TTC549 (cell line): ENCODE results near the gene PNLDC1.
"Not testable (repeated sequence)": the region's sequence is repeated elsewhere in the genome, so short reads cannot be mapped to it uniquely, and the experiment has no call there.

Source experiments
- FAIRE-seq: peaks from 2 replicates; lab custom pipeline; 2012; peaks lifted over from hg19 to GRCh38; lab: Jason Lieb, UNC

Gene PNLDC1

DNA sequence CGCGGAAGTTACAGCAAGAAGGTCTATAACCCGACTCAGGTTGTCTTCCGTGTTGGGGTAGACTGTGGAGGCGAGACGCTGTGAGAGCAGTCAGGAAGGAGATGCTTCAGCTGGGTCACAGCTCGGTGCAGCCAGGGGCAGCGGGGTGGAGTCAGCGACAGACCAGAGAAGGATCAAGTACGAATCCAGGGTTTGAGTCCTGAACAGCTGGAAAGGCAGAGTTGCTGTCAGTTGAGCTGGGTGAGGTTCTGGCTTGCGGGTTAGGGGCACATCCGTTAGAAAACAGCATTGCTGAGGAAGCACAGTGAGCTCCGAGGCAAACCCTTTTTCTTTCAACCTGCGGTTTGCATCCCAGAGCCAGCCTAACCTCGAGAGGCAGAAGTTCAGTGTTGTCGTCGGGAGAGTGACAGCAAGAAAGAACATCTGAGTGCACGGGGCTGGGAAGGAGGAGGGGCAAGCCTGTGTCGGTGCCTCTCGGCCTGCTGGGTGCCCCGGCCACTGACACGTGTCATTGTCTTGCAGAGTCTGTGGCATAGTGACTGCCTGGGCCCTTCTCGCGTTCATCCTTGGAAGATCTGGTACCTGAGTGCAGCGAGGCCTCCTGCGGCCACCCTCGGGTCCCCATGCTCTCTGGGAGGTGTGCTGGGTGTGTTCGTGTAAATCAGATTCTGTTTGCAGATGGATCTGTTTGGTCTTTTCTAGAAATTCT lies 20.0 kb downstream of the PNLDC1 start:
- FAIRE-seq = no peak

DNA sequence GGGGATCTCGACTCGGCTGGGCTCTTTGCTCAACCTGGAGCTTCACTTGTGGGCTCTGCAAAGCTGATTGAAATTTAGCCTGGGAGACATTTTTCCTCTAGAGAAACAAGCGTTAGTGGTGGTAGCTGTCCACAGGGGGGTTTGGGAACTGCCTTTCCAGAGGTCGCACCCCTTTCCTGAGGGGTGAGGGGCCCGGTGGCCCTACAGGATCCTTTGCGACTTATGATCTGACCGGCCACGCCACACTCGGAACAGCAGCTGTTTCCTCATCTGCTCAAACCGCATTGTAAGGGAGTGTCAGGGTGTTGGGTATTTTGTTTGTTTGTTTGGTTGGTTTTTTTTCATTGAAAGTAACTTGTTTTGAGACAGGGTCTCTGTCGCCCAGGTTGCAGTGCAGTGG lies 21.0 kb downstream of the PNLDC1 start:
- no peak for FAIRE-seq

DNA sequence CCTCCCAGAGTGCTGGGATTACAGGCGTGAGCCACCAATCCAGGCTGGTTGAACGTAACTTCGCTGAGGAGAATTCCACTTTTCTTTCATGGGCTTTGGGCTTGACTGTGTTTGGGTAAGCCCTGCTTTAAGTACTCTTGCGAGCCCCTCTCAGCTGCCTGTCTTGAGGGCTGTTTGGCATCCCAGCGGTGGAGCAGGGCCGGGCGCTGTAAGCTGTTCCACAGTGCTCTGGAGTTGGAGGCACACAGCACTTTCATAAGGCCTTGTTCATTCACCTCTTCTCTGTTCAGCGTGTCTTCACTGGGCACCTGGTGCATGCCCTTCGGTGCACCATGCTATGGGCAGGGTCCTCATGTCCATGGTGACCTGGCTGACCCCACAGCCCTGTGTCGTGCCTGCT lies 21.6 kb downstream of the PNLDC1 start:
- FAIRE-seq = no peak

DNA sequence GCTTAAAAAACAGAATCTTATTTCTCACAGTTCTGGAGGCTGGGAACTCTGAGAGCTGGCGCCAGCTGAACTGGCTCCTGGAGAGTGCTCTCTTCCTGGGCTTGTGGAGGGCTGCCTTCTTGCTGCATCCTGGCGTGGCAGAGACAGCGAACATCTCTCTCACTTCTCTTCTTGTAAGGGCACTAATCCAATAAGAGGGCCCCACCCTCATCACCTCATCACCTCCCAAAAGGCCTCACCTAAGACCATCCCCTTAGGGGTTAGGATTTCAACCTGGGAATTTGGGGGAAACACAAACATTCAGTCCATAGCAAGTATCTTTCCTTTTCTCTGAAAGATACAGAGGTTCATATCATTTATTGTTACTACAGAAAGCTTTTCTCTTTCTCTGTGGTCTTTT lies 23.9 kb downstream of the PNLDC1 start:
- FAIRE-seq = no peak

DNA sequence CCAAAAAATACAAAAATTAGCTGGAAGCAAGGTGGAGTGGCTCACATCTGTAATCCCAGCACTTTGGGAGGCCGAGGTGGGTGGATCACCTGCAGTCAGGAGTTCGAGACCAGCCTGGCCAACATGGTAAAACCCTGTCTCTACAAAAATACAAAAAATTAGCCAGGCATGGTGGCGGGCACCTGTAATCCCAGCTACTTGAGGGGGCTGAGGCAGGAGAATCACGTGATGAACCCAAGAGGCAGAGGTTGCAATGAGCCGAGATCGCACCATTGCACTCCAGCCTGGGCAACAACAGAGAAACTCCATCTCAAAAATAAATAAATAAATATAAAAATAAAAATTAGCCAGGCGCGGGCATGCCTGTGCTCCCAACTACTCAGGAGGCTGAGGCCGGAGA lies 24.6 kb downstream of the PNLDC1 start:
- not testable (repeated sequence) for FAIRE-seq

DNA sequence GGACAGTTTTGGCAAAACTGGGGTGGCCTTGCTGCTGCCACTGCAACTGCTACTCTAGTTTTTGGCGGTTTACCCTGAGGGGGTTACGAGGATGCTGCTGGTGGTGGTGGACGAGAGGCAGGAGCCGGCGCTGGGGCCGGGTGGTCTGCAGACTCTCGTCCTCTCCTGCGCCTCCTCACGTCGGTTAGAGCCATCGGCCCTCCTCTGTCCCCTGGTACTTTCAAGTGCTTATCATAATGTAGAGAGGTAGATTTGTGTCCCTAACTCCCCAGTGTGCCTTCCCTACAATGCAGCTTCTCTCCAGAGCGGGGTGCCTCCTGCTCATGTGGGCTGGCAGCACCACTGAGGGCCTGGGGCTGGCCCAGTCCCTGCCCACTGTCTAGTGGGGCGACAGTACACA lies 25.9 kb downstream of the PNLDC1 start:
- no peak for FAIRE-seq

DNA sequence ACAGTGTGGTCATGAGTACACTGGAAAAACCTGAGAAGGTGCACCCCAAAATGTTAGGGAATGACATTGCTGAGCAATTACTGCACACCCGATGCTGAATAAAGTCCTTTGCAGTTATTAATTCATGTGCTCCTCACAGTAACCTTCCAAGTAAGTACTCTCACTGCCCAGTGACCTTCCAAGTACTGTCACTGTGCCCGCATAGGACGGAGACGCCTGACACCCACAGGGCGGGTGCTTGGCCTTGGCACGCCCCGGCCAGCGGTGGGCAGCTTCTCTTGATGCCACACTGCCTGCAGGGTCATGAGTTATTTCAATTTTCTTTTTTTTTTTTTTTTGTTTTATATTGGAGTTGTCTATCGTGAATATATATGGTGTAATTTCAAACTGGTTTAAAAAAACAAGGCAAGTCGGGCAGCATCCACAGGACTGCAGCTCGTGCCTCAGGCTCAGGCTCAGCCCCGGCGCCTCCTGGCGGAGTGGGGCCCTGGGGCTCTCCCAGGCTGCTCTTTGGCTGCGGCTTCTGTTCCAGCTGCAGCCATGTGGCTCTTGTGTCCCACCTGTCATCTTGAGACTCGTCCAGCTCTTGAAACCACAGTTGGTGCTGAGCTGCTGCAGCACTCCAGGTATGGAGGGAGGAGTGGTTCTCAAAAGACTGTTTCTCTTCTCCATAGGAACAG lies 27.0 kb downstream of the PNLDC1 start:
- FAIRE-seq = no peak

DNA sequence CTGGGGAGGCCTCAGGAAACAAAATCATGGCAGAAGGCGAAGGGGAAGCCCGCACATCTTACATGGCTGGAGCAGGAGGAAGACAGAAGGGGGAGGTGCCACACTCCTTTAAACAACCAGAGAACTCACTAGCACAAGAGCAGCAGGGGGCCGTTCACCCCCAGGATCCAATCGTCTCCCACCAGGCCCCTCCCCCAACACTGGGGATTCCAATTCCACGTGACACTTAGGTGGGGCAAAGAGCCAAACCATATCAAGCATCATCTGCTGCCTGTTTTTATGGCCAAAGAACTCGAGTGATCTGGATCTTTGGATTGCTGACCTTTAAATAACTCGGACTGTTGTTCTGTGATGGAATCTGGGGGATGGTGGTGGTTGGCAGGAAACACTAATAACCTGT lies 28.0 kb downstream of the PNLDC1 start:
- no peak for FAIRE-seq

DNA sequence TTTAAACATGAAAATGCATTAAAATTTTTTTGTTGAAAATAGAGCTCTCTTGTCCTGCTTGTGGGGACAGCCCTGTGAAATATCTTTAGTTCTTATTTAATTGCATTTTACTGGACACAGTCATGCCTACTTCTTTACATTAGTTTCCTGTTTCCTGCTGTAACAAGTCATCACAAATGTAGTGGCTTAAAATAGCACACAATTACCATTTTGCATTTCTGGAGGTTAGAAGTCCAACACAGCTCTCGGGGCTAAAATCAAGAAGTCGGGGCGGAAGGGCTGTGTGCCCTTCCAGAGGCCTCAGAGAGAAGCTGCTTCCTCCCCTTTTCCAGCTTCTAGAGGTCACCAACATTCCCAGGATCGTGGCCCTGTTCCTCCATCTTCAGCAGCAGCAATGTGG lies 29.4 kb downstream of the PNLDC1 start:
- no peak for FAIRE-seq

DNA sequence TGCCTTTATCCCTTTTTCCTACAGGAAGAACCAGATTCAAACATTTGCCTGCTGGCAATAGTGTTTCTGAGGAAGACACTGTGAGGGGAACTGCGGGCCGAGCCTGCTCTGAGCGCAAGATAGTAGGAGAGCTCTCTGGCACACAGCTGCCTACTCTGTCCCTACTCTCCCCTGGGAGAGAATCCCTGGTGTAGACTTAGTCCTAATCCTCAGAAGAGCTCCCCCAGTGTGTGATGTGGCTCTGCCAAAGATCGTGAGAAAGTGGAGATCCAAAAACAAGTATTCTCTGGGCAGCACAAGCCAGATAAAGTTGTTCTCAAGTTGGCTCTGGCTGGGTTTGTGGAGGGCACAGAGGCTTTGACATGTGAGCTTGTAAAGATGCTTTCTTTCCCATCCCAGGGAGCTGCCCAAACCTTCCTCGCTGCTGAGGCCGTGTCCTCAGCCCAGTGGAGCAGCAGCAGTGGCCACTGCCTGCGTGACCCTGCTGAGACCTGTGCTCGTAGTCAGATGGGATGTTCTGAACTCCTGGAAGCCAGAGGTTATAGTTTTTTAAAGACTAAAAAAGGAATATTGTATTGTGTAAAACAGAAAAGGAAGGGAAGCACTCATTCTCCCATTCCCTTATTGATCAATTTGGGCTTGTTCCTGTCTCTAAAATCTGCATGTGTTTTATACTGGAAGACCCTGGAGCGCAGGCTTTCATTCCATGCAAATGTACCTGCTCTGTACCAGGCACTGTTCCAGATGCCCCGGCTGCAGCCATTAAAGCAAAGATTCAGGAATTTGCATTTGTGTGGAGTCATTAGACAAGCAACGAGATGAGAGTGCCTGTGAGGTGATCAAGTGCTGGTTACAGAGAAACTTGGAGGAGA lies 30.7 kb downstream of the PNLDC1 start:
- no peak for FAIRE-seq

DNA sequence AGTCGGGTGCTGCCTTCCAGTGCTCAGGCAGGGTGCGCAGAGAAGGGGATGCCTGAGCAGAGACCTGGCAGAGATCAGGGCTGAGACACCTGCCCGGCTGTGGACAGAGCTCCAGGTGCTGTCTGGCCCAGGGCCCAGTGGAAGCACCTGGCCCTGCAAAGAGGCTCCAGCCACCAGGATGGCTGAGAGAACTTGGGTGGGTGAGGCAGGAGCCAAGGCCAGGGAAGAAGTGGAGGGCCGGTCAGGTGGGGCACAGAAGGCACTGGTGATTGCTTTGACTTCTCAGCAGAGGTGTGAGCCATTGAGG lies 31.2 kb downstream of the PNLDC1 start:
- FAIRE-seq = no peak

DNA sequence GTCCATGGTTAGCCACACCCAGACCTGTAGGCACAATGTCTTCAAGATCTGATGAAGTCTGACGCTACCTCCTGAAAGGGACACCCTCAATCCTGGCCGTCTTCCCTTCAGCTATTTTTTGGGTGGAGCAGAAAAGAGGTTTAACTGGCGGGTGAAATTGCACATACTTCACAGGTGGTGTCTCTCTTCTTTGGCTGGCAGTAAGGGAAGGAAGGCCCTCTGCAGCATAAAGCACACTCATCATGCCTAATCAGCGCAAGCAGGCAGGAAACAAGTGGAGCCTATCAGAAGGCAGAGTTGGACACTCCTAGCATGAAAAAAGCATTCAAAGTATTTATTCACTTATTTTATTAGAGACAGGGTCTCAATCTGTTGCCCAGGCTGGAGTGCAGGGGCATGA lies 32.9 kb downstream of the PNLDC1 start:
- no peak for FAIRE-seq

DNA sequence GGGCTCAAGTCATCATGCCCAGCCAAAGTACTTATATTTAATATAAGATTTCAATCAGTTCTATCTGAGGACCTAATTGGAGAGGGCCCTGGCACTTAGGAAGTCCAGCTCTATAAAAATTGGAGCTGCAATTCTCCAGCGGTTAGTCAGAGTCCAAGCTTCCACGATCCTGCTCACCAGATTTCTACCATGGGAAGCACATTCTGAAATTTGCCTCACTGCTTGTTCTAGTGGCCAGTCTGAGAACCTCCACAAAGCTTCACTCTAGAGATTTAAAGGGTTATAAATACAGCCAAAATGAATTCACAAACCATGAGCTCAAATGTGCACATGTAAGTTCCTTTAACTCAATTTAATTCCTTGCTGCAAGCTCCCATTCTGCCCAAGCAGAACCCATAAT lies 33.5 kb downstream of the PNLDC1 start:
- FAIRE-seq = no peak

DNA sequence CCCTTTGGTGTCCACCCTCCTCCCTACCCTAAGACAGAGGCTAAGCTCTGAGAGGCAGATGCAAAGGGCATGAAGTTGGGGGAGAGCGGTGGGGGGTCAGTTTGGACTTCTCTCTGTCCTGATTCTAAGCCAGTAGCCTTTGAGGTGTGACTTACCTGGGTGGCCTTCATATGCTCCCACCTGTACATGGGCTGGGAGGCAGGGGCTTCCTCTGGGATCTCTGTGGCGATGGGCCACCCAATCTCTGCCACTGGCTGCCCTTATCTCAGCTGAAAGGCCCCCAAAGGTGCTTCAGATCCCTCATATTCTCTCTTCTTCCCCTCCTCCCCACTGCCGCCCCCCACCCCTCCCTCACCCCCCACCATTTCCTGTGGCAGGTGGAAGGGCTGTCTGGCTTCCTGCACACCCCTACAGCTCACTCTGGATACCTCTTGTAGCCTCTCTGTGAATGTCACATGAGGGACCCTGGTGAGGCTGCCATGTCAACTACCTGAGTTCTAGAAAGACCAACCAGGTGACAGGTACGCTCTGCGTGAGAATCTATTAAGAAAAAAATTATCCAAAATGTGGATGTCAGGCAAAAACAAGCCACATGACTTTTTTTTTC lies 34.0 kb downstream of the PNLDC1 start:
- FAIRE-seq = no peak

DNA sequence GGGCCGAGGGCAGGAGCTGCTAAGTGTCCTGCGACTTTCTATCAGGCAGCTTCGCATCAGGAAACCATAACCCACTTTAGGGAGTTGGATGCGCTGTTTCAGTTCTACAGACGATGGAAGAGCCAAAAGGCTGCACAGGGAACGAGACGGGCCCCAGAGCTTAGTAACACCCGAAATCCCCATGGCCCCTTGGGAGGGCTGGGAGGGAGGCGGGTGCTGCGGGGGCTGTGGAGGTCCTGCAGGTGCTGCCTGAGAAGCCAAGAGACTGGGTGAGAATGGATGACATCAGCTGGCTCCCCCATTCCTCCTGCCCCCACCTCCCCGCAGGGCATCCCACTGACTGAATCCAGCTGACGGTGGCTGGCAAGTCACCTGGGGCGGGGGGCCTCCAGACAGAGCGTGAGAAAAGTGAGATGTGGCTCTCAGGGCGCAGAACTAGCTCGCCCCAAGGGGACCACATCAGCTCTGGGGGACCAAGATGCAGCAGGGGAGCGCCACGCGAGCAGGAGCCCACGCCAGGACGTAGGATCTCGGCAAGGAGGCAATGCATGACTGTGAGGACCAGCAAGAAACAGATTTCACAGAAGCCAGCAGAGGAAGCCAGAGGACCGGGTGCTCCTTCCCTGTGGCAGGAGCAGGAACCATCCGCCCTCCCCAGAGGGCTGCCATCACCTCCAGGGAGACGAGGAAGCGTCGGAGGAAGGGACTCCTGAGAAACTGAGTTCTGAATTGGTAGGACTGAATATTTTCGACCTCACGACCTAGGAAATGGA lies 36.8 kb downstream of the PNLDC1 start:
- FAIRE-seq = no peak

DNA sequence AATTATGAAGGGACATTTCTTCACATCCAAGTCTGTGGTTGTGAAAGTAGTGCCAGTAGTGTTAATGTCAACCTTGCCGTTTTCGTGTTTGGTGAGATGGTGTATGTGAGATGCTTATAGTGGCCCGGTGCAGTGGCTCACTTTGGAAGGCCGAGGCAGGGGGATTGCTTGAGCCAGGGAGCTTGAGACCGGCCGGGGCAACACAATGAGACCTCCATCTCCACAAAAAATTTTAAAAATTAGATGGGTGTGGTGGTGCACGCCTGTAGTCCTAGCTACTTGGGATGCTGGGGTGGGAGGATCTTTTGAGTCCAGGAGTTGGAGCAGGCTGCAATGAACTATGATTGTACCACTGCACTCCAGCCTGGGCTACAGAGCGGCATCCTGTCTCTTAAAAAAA lies 37.4 kb downstream of the PNLDC1 start:
- FAIRE-seq = no peak

DNA sequence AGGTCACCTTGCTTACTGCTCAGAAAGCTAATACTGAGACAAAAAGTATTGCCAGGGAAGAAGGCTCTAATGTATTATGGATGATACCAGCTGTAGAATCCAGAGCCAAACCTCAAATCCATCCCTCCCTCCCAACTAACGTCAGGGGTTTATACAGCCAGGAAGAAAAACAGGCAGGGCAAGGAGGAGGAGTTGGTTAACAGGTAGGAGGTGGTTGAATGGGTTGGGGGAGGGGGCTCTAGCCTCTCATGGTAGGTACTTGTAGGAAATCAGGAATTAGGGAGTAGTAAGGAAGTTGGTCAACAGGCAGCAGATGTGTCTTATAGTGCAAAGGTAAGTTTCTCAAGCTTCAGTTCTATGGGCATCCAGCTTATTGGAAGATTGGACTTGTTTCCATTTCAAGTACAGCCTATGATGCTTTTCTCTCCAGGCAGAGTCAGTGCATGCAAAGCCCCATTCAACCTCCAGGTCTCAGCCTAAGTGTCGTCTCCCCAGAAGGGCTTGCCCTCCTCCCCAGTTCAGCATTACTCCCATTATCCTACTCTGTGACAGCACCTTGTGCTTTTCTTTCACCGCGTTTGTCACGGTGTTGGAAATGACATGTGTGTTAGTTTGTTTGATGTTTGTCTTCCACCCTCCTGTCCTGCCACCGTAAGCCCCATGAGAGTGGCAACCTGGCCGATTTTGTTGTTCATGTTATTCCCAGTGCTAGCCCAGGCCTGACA lies 38.1 kb downstream of the PNLDC1 start:
- FAIRE-seq = no peak

DNA sequence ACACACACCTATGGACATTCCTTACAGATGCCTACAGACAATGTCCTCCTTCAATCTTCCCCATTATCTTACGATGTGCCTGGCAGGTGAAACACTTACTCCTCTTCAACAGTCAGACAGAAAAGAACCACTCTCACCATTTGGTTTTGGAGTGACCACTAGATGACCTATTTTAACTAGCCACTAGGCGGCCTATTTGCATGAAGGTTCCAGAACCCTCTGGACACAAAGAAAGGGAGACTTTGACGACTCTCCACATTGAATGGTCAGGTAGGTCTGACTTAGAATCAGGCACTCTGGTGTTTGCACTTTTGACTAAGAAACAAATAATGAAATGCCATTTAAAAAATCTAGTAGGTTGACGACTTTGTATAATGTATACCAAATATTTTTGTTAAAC lies 42.0 kb downstream of the PNLDC1 start:
- FAIRE-seq = no peak

DNA sequence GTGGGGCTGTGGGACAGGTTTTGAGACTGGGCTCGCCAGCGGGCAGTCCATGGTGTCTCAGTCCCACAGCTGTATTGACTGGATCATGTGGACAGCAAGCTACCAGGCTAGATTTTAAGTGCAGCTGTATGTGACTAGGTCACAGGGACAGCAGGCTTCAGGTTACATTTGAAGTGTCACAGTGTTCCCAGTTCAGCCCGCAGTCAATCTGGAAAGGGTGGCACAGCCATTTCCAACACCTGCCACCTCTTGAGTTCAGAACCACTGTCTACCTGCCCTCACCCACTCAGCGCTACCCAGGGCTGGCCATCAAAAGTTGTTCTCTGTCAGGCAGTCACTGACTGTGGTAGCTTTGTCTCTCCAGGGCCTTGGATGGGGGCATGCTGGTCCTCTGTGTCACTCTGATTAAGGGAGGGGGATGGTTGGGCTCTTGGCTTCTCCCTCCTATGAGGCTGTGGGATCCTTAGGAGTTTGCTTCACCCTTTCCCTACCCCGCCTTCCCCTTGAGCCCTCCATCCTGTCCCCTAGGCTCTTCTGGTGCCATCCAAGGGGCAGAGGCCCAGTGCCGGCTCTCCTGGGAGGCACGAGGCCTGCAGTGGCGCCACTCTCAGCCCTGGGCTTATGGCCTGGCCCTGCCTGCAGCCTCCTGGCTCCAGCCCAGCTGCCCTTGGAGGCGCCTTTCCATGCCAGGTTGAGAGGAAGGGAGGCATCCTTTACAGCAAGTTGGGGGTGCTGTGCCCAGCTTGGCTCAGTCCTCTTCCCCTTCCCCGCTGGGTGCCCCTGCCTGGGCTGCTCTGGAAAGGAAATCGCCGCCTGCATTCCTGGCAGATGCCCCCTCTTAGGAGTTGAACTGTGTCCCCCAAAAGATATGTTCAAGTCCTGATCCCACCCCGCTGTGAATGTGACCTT lies 44.9 kb downstream of the PNLDC1 start:
- no peak for FAIRE-seq

DNA sequence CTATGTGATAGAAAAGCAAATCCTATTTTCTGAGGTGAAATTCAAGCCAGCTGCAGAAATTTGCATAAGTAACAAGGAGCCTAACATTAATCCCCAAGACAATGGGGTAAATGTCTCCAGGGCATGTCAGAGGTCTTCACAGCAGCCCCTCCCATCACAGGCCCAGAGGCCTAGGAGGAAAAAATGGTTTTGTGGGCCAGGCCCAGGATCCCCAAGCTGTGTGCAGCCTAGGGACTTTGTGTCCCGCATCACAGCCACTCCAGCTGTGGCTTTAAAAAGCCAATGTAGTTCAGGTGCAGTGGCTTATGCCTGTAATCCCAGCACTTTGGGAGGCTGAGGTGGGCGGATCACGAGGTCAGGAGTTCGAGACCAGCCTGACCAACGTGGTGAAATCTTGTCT lies 48.5 kb downstream of the PNLDC1 start:
- FAIRE-seq = not testable (repeated sequence)
